VCaP (cell line): ENCODE data around the gene GFPT1.

Source experiments
- H3K27ac ChIP-seq: fragments of 450-650 bp; 2 replicates; pipeline ENCODE4 v1.5.1; 2017
- TF ChIP-seq, protein P1 (sequence below): fragments of 450-650 bp; conservative IDR thresholded peaks from 2 replicates; pipeline ENCODE4 v1.5.1; 2017; ENCODE audit warnings: mild to moderate bottlenecking, moderate library complexity

The GFPT1 gene

DNA sequence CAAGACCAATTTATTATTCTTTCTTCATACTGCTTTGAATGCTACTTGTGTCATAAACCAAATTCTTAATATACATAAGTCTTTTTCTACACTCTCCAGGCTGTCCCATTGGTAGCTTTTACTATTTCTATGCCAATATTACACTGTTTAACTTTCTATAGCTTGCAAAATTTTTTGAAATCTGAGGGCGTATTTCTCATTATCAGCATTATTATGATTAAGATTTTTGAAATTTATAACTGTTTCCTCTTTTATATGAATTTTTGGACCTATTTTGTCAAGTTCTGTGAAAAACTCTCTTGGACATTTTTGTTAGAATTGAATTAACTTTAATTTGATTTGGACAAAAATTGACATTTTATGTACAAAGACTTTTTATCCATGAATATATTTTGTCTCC, 98.6 kb downstream of the GFPT1 start:
- TF ChIP-seq, protein P1, sequence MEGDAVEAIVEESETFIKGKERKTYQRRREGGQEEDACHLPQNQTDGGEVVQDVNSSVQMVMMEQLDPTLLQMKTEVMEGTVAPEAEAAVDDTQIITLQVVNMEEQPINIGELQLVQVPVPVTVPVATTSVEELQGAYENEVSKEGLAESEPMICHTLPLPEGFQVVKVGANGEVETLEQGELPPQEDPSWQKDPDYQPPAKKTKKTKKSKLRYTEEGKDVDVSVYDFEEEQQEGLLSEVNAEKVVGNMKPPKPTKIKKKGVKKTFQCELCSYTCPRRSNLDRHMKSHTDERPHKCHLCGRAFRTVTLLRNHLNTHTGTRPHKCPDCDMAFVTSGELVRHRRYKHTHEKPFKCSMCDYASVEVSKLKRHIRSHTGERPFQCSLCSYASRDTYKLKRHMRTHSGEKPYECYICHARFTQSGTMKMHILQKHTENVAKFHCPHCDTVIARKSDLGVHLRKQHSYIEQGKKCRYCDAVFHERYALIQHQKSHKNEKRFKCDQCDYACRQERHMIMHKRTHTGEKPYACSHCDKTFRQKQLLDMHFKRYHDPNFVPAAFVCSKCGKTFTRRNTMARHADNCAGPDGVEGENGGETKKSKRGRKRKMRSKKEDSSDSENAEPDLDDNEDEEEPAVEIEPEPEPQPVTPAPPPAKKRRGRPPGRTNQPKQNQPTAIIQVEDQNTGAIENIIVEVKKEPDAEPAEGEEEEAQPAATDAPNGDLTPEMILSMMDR: no peak
- no peak overlapping the region for H3K27ac ChIP-seq

DNA sequence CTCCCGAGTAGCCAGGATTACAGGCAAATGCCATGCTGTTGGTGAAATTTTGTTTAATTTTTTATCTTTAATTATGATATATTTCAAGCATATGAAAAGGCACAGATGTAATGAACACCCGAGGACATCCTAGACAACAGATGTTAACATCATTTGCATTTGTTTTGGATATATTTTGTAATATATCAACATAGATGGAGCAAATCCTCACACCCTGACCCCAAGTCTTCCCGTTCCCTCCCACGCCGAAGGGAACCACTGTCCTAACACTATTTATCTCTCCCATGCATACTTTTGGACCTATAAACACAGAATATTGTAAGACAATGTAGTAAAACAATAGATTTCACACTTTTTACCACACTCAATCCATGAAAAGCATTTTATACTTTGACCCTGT, 99.5 kb downstream of the GFPT1 start:
- no peak overlapping the region for H3K27ac ChIP-seq
- TF ChIP-seq, protein P1: no peak

DNA sequence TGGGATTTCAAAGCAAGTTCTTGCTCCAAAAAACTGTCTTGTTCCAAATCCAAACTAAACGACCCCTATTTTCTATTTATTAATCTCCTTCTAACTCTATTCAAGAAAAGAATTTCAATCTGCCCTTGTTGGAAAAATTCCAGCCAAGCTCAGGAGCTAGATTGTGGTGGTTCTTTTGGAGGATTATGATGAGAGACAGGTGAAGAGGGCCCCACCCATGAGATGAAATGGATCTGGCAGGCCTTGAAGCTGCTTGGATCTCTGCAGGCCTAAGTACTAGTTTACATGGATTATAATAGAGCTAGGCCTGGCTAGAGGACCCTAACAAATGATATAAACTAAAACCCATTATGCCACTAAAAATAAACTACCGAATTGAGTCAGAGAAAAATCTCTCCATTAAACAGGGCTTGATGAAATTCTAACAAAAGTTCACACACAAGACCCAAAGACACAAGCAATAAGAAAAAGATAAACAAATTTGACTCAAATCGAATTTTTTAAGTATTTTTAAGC, 101.6 kb downstream of the GFPT1 start:
- TF ChIP-seq, protein P1: no peak
- H3K27ac ChIP-seq: no peak overlapping the region

DNA sequence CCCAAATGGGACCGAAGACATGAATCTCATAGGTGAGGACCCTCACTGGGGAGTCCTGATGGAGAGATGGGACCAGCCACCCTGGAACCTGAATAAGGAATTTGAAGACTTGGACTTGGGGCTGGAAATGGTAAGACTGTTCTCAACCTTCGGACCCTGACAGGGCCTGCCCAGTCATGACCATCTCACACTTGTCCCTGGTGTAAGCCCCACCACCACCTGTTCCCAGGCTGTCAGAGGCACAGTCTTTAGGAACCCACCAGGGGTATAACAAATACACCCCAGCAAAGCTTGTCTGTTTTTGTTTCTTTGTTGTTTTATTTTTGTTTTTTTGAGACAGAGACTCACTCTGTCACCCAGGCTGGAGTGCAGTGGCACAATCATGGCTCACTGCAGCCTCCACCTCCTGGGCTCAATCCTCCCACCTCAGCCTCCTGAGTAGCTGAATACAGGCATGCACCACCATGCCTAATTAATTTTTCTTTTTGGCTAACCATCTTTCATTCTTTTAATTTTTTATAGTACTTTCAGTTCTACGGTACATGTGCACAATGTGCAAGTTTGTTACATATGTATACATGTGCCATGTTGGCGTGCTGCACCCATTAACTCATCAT, 106.1 kb downstream of the GFPT1 start:
- TF ChIP-seq, protein P1: no peak
- no peak overlapping the region for H3K27ac ChIP-seq

DNA sequence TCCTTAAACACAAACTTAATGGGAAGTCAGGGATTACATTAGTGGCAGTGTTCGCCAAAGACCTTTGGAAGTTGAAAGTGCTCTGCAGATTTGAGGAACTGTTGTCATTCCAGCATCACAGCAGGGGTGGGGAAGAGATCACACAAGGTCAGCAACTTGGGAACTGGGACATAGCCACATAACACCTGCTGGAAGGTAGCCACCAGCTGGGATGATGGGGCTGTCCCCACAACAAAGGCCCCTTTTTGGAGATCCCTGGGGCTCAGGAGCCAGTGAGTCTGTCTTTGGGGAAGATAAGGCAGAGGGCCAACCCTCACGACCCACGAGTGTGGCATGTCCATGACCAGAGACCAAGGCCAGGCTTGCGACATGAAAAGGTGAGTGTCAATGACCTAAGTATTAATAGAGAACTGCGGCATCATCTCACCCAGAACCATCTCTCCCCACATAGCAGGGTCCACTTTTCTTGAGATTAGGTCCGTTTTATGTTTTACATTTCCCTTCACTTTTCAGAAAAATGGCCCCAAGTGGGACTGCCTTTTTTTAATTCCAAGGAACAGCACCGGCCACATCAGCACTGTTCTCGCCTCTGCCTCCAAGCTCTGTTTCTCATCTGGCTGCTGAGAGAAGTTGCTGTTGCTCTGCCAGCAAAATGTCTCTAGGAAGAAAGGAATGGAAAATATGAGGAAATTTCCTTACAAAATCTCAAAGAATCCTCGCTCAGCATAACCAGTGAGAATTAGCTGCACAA, 106.9 kb downstream of the GFPT1 start:
- H3K27ac ChIP-seq: no peak overlapping the region
- TF ChIP-seq, protein P1: no peak

DNA sequence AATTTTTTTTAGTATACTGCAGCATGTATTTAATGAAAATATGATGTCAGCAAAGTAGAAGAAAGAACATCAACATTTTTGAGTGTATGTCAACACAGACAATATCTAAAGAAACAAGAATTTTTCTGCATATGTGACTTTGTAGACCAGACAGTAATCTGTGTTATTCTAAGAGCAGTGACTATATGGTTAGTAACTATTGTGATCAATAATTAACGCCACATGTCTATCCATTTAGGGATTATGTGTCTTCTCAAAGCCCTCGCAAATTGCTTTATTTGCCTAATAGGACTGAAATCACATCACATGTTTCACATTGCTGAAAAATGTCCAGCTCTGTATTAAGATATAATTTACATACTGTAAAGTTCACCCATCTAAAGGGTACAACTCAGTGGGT, 107.8 kb downstream of the GFPT1 start:
- TF ChIP-seq, protein P1: no peak
- no peak overlapping the region for H3K27ac ChIP-seq

DNA sequence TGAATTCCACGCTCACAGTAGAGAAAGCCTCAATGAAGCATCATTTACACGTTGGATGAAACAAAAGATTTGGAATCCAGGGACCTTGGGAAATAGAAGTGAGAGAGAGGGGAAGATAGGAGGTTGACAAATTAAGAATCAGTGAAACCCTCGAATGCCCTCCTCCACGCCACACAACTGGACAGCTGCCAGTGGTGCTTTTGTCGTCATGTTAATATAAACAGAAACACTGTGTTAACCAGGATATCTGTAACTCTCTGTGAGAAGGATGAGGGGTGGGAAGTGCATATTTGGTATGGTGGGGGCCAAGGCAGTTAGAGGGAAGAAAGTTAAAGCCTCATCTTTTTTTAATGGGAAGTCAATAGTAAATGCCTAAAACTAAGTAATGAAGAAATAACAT, 108.7 kb downstream of the GFPT1 start:
- H3K27ac ChIP-seq: no peak overlapping the region
- TF ChIP-seq, protein P1: no peak
